Neural progenitor cell (in vitro differentiated cells): ENCODE data around the gene EIF3A. TPM values are rescaled to one million over a fixed set of nuclear protein-coding genes. Genes with fewer than 3 reads are reported as not detected.

Experiments used
- DNase-seq: peaks from one replicate; pipeline ENCODE4 v3.0.0-alpha.2; 2016; ENCODE audit warnings: low spot score
- H2AFZ ChIP-seq: fragments of 200-600 bp; sonication (generic); replicated peaks from 2 replicates; pipeline ENCODE4 v1.6.1; 2016; ENCODE audit warnings: antibody characterized with exemption
- H3F3A ChIP-seq: fragments of 200-600 bp; sonication (generic); 2 replicates; pipeline ENCODE4 v1.6.1; 2016; ENCODE audit warnings: antibody characterized with exemption, low read depth
- H3K27ac ChIP-seq: fragments of 200-600 bp; sonication (generic); 2 replicates; pipeline ENCODE4 v1.5.1; 2016; ENCODE audit warnings: mild to moderate bottlenecking
- H3K27me3 ChIP-seq: fragments of 200-600 bp; sonication (generic); 2 replicates; pipeline ENCODE4 v1.6.1; 2016; ENCODE audit warnings: mild to moderate bottlenecking, moderate library complexity
- H3K36me3 ChIP-seq: fragments of 200-600 bp; sonication (generic); 2 replicates; pipeline ENCODE4 v1.5.1; 2016
- H3K4me1 ChIP-seq: fragments of 200-600 bp; sonication (generic); 2 replicates; pipeline ENCODE4 v1.6.1; 2016; ENCODE audit warnings: mixed run types
- H3K4me2 ChIP-seq: fragments of 200-600 bp; sonication (generic); 2 replicates; pipeline ENCODE4 v1.6.1; 2016
- H3K4me3 ChIP-seq: fragments of 200-600 bp; sonication (generic); 2 replicates; pipeline ENCODE4 v1.5.1; 2016
- H3K79me2 ChIP-seq: fragments of 200-600 bp; sonication (generic); 2 replicates; pipeline ENCODE4 v1.6.1; 2016; ENCODE audit warnings: low read depth
- H3K9ac ChIP-seq: fragments of 200-600 bp; sonication (generic); 2 replicates; pipeline ENCODE4 v1.6.1; 2016
- H3K9me3 ChIP-seq: fragments of 200-600 bp; sonication (generic); 2 replicates; pipeline ENCODE4 v1.5.1; 2016; ENCODE audit warnings: low read depth
- H4K20me1 ChIP-seq: fragments of 200-600 bp; sonication (generic); 2 replicates; pipeline ENCODE4 v1.6.1; 2016; ENCODE audit warnings: low read depth
- H3K27ac Mint-ChIP-seq: 3 replicates; pipeline ENCODE4 v1.8.0; 2021; ENCODE audit warnings: mixed read lengths
- H3K27me3 Mint-ChIP-seq: 2 replicates; pipeline ENCODE4 v1.8.0; 2022; ENCODE audit warnings: low read depth, mild to moderate bottlenecking, inconsistent platforms, moderate library complexity, mixed read lengths; ENCODE audit not compliant: insufficient read depth
- H3K36me3 Mint-ChIP-seq: 3 replicates; pipeline ENCODE4 v1.8.0; 2021; ENCODE audit warnings: mixed read lengths
- H3K4me1 Mint-ChIP-seq: 3 replicates; pipeline ENCODE4 v1.8.0; 2021; ENCODE audit warnings: mixed read lengths
- H3K4me3 Mint-ChIP-seq: 3 replicates; pipeline ENCODE4 v1.8.0; 2021; ENCODE audit warnings: mild to moderate bottlenecking, moderate library complexity, mixed read lengths
- H3K9me3 Mint-ChIP-seq: 3 replicates; pipeline ENCODE4 v1.8.0; 2020; ENCODE audit warnings: mixed read lengths
- CTCF ChIP-seq: fragments of 200-600 bp; sonication (generic); IDR thresholded peaks from 2 replicates; pipeline ENCODE4 v1.5.1; 2017; ENCODE audit warnings: antibody characterized with exemption, mild to moderate bottlenecking
- EZH2 ChIP-seq: fragments of 200-600 bp; sonication (generic); IDR thresholded peaks from 2 replicates; pipeline ENCODE4 v1.6.1; 2017; ENCODE audit warnings: antibody characterized with exemption, mild to moderate bottlenecking, moderate library complexity
- EZH2phosphoT487 ChIP-seq: fragments of 200-600 bp; sonication (generic); IDR thresholded peaks from 2 replicates; pipeline ENCODE4 v1.6.1; 2017; ENCODE audit warnings: antibody characterized with exemption
- total RNA-seq: library from RNA; depleted of rRNA; stranded (reverse); fragments of >200 nt; gene quantifications from 2 replicates; pipeline ENCODE4 v1.2.3, GENCODE V29; 2015; ENCODE audit warnings: low replicate concordance

The EIF3A gene
- total RNA-seq, 1 donor from 2014 or later = 133 TPM

- H3K36me3 ChIP-seq = no peaks in the 10 kb centered on the region
- H3F3A ChIP-seq = peaks cover 7% of the 10 kb centered on the region
- H3K4me1 ChIP-seq = no peaks in the 10 kb centered on the region
- no peak overlapping the region for H3K4me2 ChIP-seq
- no peaks in the 10 kb centered on the region for H3K9me3 ChIP-seq
- H3K4me1 Mint-ChIP-seq = peaks cover 12% of the 10 kb centered on the region
- H3K4me3 ChIP-seq = no peak overlapping the region
- DNase-seq = no peak
- peaks cover 5% of the 10 kb centered on the region for H3K27me3 Mint-ChIP-seq
- H3K27me3 ChIP-seq = no peaks in the 10 kb centered on the region
- H2AFZ ChIP-seq = no peak overlapping the region
- no peak overlapping the region for H3K27ac ChIP-seq
- no peak overlapping the region for H3K9ac ChIP-seq
- H3K27ac Mint-ChIP-seq = no peak overlapping the region
- peaks cover 2% of the 10 kb centered on the region for H3K36me3 Mint-ChIP-seq
- no peaks in the 10 kb centered on the region for H3K9me3 Mint-ChIP-seq
- no peak overlapping the region for H3K4me3 Mint-ChIP-seq
- peaks cover 3% of the 10 kb centered on the region for H4K20me1 ChIP-seq
- H3K79me2 ChIP-seq = peaks cover 20% of the 10 kb centered on the region
- TF ChIP-seq EZH2 (no peak), CTCF (no peak), EZH2phosphoT487 (no peak)
Measured at GRCh38 chr10:119084896-119085295, 4.3 kb upstream of the EIF3A start.

GRCh38 chr10:119079599-119080520, 757 bp downstream of the EIF3A start:
- no peaks in the 10 kb centered on the region for H3K27me3 ChIP-seq
- peak overlapping the region; percentile 78 for H3K4me2 ChIP-seq
- peak; percentile 78 for DNase-seq
- H3K4me1 ChIP-seq = peaks cover 11% of the 10 kb centered on the region
- Mint-ChIP-seq H3K9me3 (no peaks in the 10 kb centered on the region), H3K4me1 (peaks cover 23% of the 10 kb centered on the region), H3K4me3 (peak overlapping the region; percentile 98), H3K27me3 (no peaks in the 10 kb centered on the region), H3K27ac (peak overlapping the region; percentile 90), H3K36me3 (peaks cover 14% of the 10 kb centered on the region)
- peak overlapping the region; percentile 99 for H3K9ac ChIP-seq
- no peaks in the 10 kb centered on the region for H3K36me3 ChIP-seq
- peaks cover 71% of the 10 kb centered on the region for H3K79me2 ChIP-seq
- peak overlapping the region; percentile 81 for H3K4me3 ChIP-seq
- peak overlapping the region; percentile 70 for H3K27ac ChIP-seq
- peaks cover 51% of the 10 kb centered on the region for H4K20me1 ChIP-seq
- peaks cover 7% of the 10 kb centered on the region for H3F3A ChIP-seq
- no peaks in the 10 kb centered on the region for H3K9me3 ChIP-seq
- peak overlapping the region; percentile 99 for H2AFZ ChIP-seq
- TF ChIP-seq EZH2 = no peak
- no peak for TF ChIP-seq CTCF

- H3K4me3 Mint-ChIP-seq = peak overlapping the region; percentile 98
- no peaks in the 10 kb centered on the region for H3K27me3 Mint-ChIP-seq
- peaks cover 11% of the 10 kb centered on the region for H3K4me1 ChIP-seq
- DNase-seq = no peak
- no peak overlapping the region for H3K27ac ChIP-seq
- H3K36me3 ChIP-seq = peaks cover 1% of the 10 kb centered on the region
- H3K4me2 ChIP-seq = peak overlapping the region; percentile 78
- H3K9me3 ChIP-seq = no peaks in the 10 kb centered on the region
- H3K36me3 Mint-ChIP-seq = peaks cover 15% of the 10 kb centered on the region
- TF ChIP-seq CTCF = no peak
- TF ChIP-seq EZH2phosphoT487 = no peak
- no peak for TF ChIP-seq EZH2
- peaks cover 83% of the 10 kb centered on the region for H3K79me2 ChIP-seq
- H3K27me3 ChIP-seq = no peaks in the 10 kb centered on the region
- peaks cover 7% of the 10 kb centered on the region for H3F3A ChIP-seq
- H3K4me1 Mint-ChIP-seq = peaks cover 23% of the 10 kb centered on the region
- H4K20me1 ChIP-seq = peaks cover 63% of the 10 kb centered on the region
- H2AFZ ChIP-seq = no peak overlapping the region
- H3K9me3 Mint-ChIP-seq = no peaks in the 10 kb centered on the region
- H3K27ac Mint-ChIP-seq = no peak overlapping the region
- H3K9ac ChIP-seq = peak overlapping the region; percentile 99
- H3K4me3 ChIP-seq = peak overlapping the region; percentile 81
Measured at GRCh38 chr10:119078422-119079179, 2.0 kb downstream of the EIF3A start.
